HG03095 (cell line): ENCODE results near the gene TM9SF4.

Experiments used
- ATAC-seq: cut with Tn5 transposase; IDR thresholded peaks from one replicate; pipeline ENCODE4 v1.9.1; 2021; ENCODE audit warnings: moderate library complexity; ENCODE audit not compliant: unreplicated experiment

Gene TM9SF4

DNA sequence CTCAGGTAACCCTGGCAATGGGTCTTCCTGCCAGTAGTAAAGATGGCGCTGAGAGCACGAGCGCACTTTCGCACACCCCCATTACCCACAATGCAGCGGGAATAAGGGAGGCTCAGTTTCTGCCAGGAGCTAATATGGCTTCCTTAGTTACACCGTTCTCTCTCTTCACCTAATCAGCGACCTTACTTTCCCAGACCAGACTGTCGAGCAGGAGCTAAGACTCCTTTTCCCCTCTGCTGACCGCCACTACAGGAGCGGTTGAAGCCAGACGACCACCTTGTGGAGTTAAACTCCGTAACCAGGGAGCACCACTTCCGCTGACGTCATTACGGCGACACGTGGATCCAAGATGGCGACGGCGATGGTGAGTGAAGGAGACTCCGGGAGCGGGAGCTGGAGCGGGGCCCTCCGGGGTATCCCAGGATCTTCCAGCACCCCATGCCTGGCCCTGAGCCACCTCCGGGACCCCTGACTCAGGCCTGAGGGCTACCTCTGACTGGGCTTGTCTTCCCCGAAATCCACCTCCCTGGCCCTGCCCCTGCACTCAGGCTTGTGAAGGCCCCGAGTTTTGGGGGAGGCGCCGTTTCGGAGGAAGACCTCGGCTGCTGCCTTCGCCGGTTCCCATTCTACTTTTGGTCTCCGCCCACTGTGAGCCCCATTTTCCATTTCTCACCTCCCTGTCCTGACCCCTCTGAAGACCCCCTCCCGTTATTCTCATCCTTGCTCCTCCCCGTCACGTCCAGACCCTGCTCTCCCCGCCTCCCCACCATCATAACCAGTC is at the start of gene TM9SF4:
Gene TM9SF4 (plus strand): TSS at position 323 of the 781 bp plus-strand sequence. CDS start 27 bp downstream, at position 350.
- peak; percentile 72 for ATAC-seq

DNA sequence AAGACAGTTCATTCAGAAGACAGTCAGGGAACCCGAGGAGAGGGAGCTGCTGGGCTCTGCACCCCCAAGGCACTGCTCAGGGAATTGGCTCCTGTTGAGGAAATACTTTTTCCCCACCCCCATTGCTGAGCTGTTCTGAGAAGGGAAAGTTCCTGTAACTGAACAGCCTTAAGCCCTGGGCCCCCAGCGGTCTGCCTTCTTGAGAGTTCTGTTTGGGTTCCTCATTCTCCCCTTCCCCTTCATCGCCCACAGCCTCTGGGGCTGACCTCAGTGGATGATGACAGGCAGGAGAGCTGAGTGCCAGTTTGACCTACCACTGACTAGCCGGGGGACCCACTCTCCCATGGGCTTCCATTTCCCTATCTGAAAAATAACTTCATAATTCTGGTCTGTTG is 46.7 kb upstream of the TM9SF4 start:
- peak; percentile 48 for ATAC-seq

GRCh38 chr20:32063695-32064094 is 45.8 kb upstream of the TM9SF4 start:
- no peak for ATAC-seq

- no peak for ATAC-seq
Observed at GRCh38 chr20:32064667-32065066, 44.8 kb upstream of the TM9SF4 start.

DNA sequence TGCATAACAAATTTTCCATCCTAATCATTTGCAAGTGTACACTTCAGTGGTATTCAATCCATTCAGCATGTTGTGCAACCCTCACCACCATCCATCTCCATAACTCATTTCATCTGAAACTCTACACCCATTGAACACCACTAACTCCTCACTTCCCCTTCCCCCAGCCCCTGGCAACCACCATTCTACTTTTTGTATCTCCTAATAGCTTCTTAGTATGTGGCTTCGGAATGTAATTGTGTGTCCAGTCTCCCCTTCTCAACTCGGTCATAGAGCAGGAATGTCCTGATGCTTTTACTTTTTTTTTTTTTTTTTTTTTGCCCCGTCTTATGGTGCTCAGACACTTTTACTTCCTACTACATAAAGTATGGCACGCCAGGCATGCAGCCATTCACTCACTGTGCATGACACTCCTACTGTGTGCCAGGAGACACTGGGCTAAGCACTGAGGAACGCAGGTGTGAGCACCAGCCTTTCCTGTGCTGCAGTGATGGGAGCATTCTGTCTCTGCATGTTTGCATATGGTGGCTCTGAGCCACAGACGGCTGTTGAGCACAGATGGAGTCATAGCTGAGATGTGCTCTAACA is 42.2 kb upstream of the TM9SF4 start:
- ATAC-seq, result no peak

GRCh38 chr20:32068174-32068573 is 41.3 kb upstream of the TM9SF4 start:
- ATAC-seq, result no peak

- ATAC-seq, result no peak
Observed at GRCh38 chr20:32069711-32070110, 39.8 kb upstream of the TM9SF4 start.

DNA sequence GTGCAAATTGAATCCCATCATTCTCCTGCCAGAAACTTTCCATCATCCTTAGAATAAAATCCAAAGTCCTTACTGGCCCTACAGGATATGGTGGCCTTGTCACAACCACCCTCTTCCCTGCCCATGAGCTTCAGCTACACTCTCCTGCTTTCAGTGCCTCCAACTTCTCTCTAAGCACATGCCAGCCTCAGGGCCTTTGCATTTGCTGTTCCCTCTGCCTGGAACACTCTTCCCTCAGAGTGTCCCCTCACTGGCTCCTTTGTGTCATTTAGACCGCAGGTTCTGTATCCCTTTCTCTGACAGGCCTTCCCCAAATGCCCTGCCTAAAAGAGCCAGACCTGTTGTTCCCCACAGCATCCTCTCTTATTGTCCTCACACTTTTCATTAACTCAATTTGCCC is 39.2 kb upstream of the TM9SF4 start:
- no peak for ATAC-seq

GRCh38 chr20:32070690-32071213 is 38.8 kb upstream of the TM9SF4 start:
- no peak for ATAC-seq

- no peak for ATAC-seq
Observed at GRCh38 chr20:32071395-32072167, 37.9 kb upstream of the TM9SF4 start.

DNA sequence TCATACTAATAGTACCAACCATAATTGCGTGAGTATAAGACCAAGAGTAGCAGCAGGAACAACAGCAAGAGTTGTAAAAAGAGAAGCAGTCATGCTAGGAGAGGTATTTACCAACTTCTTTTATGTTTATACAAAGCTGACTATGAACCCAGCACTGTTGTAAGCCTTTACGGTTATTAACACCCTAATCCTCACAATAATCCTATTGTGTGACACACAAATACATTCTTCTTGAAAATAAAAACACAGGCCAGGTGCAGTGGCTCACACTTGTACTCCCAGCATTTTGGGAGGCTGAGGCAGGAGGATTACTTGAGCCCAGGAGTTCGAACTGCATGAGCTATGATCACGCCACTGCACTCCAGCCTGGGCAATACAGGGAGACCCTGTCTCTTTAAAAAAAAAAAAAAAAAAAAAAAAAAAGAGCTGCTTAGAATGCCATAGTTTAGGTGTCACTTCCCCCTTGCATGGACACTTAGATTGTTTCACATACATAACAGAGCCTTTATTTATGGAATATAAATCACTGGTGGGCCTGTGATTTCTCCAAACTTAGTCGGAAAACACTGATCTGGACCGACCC is 37.3 kb upstream of the TM9SF4 start:
- no peak for ATAC-seq

GRCh38 chr20:32075534-32075933 is 34.0 kb upstream of the TM9SF4 start:
- ATAC-seq, result no peak

DNA sequence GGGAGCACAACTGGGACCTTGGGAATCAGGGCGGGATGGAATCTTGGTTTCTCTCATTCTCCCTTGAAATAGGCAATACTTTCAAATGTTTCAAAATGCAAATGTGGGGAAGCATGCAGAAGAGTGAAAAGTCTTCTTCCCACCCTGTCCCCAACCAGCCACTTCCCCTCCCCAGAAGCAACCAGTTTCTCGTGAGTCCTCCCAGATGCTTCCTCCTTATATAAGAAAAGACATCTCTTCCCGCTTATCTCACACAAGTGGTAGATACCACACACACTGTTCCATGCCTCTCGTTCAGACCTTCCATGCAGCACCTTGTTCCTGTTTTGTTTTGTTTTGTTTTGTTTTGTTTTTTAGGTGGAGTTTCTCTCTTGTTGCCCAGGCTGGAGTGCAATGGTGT is 32.3 kb upstream of the TM9SF4 start:
- ATAC-seq, result no peak

- ATAC-seq, result no peak
Observed at GRCh38 chr20:32078322-32078721, 31.2 kb upstream of the TM9SF4 start.

DNA sequence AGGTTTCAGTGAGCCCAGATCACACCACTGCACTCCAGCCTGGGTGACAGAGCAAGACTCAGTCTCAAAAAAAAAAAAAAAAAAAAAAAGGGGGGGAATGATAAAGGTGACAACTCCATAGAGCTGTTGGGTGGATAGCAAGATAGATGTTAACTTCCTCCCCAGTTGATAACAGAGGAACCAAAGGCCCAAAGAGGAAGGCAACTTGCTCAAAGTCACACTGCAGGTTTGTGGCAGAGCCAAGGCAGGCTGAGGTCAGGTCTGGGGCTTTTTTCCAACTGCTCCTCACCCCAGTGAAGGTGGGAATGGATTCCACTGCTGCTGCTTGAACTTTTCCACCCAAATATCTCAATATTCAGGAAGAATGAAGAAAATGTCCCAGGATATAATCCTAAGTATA is 30.7 kb upstream of the TM9SF4 start:
- no peak for ATAC-seq

DNA sequence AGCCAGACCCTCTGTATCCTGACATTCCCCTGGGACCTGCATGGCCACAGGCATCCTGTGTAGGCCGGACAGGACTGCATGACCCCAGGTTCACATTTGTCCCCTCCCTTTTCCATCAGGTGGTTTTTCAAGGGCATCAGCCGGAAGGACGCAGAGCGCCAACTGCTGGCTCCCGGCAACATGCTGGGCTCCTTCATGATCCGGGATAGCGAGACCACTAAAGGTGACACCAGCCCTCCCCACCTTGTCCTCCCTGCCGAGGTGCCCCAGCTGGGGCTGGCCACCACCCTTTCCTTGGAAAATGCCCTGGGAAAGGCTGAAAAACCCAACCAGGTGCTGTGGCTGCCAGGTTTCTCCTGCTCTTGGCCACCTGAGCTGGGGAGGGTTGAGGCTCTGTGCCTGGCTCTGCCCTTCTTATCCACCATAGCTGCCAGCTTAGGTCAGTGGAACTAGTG is 29.8 kb upstream of the TM9SF4 start:
- no peak for ATAC-seq

DNA sequence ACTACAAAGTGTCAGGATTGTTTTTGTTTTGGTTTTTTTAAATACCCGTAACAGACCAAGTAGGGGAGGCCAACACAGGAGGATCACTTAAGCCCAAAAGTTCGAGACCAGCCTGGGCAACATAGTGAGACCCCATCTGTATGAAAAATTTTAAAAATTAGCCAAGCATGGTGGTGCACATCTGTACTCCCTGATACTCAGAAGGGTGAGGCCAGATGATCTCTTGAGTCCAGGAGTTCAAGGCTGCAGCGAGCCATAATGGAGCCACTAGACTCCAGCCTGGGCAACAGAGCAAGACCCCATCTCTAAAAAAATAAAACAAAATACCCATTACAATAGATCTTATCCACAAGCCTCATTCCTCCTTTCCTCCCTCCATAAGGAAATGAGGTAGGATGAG is 28.7 kb upstream of the TM9SF4 start:
- ATAC-seq, result no peak

DNA sequence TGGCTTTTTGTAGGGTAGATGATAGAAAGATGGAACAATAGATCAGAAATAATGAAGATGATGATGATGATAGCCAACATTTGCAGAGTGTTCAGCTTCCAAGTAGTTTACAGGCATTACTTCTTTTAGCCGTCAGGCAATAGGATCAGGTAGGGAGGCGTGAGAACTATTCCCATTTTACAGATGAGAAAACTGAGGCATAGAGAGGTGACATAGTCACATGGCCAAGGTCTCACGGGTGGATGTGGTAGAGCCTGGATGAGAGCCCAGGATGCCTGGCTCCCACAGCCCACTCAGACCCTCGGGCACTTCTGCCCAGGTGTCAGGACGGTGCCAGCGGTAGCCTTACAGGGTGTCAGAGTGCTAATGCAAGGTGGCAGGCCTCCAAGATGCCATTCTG is 26.0 kb upstream of the TM9SF4 start:
- no peak for ATAC-seq

GRCh38 chr20:32087070-32087469 is 22.4 kb upstream of the TM9SF4 start:
- ATAC-seq, result no peak

GRCh38 chr20:32088759-32089158 is 20.8 kb upstream of the TM9SF4 start:
- ATAC-seq, result no peak

DNA sequence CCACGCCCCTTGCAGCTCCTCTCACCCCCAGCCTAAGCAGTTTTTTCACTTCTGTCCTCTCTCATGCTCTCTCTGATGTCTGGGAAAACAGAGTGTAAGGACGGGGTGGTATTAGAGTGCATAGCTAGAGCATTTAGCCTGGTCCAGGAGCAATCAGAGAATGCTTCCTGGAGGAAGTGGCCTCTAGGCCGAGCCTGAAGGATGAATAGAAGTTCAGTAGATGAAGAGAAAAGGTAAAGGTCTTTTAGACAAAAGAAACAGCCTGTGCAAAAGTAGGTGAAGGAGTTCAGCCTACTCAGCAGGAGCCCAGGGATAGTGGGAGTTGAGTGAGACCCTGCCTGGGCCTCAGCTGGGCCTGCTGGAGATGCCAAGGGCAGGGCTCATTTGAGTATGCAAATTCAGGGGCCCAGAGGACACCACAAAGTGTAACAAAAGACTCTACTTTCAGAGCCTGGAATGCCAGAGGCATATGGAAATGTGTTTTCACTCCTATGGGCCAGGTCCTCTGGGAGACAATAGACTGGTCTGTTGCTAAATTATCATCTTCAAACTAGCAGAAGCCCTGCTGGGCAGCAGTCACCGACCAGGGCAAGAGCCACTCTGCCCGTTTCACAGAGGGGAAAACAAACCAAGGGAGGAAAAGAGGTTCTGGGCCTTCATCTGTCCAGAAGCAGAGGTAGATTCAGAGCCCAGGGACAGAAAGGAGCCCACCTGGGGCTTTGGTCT is 19.7 kb upstream of the TM9SF4 start:
- ATAC-seq, result no peak
